ENCODE data around the gene CES1.
"Not testable (repeated sequence)": the region's sequence is repeated elsewhere in the genome, so short reads cannot be mapped to it uniquely, and the experiment has no call there.

Gene CES1

DNA sequence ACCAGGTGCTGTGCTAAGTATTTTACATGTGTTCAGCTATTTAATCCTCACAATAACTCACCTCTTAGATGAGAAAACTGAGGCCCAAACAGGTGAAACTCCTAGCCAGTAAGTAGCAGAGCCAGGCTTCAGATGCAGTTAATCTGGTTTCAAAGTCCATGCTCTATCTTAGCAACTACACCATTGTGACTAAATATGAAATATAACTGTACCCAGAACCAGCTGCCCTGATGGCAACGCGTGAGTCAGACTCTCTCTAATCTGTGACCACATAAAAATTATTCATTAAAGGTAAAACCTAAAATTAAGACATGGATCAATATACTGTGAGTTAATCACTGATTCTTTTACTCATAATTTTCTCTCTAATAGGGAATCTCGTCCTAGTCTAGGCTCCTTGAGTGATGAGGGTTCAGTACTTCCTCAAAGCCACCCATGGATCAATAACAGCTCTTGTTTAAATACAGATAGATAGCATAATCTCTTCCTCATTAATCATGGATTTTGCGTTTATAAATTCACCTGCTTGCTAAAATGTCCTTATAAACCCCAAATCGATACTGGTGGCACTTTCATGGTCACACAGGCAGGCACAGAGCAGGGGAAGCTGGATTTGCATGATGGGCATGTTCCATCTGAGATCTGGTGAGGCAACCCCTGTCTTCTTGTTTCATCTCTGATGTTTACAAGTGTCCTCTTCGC, 50.7 kb downstream of the CES1 start:
- DNase-seq, result not testable (repeated sequence)

DNA sequence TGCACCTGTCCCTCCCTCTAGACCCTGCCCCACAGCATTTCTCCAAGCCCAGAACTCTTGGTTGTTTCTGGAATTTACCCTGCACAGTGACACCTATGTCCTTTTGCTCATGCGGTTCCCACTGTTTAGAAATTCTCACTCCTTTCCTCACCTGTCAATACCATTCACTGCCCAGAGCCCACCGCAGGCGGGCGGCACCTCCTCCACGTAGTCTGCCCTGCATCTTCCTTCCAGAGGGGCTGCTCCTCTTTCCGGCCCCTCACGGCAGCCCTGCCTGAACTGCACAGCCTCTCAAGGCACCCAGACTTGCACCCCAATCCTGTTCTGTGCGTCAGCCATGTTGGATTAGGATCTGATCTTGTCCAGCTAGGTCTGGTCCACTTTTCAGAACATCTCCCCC, 51.4 kb downstream of the CES1 start:
- not testable (repeated sequence) for DNase-seq

- DNase-seq, result not testable (repeated sequence)
Observed at GRCh38 chr16:55780095-55780407, 52.8 kb downstream of the CES1 start.

- DNase-seq, result no peak
Observed at GRCh38 chr16:55779402-55780094, 53.3 kb downstream of the CES1 start.

DNA sequence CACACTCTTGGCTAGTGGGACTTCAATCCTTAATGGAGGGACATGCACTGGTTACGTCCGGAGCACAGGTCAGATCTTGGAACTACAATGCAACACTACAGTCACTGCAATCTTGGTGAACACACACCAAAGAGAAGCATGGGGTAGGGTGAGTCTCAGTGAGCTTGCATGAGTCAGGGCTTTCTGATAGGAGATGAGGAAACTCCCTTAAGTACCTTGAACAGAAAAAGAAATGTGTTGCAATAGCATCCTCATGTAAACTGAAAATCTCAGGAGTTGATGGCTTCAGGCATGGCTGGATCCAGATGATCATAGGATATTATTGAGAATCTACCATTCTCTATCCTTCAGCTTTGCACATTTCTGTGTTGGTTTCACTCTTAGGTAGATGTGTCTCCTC, 54.1 kb downstream of the CES1 start:
- no peak for DNase-seq

DNA sequence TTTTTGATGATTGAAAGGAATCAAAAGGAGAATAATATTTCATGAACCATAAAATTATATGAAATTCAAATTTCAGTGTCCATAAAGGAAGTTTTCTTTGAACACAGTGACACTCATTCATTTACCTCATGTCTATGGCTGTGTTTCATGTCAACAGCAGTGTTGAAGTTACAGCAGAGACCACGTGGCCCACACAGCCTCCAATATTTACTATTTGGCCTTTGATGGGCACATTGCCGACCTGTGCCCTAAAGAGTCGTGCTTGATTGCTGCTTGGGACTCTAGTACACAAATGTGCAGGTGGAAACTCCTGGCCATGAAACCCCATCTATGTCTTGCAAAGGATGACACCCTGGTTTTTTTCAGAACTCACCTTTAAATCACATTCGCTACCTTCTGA, 57.0 kb downstream of the CES1 start:
- DNase-seq, result no peak

GRCh38 chr16:55773859-55774549, 58.9 kb downstream of the CES1 start:
- DNase-seq, result no peak

DNA sequence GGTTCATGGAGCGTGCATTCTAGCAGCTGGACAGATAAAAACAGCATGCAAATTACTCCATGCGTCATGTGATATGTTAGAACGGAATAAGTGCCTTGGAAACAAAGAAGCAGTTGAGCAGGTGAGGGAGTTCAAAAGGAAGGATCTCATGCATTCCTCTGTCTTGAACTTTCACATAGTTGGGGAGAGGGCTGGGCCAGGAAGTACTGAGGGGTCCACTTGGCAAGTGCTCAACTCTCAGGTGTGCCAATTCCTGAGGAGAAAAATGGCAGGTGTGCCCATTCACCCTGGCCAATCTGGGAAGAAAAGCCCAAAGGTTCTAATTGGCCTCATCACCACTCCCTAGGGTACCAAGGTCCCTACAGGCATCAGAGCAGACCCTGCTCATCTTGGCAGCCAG, 67.7 kb downstream of the CES1 start:
- DNase-seq, result no peak

DNA sequence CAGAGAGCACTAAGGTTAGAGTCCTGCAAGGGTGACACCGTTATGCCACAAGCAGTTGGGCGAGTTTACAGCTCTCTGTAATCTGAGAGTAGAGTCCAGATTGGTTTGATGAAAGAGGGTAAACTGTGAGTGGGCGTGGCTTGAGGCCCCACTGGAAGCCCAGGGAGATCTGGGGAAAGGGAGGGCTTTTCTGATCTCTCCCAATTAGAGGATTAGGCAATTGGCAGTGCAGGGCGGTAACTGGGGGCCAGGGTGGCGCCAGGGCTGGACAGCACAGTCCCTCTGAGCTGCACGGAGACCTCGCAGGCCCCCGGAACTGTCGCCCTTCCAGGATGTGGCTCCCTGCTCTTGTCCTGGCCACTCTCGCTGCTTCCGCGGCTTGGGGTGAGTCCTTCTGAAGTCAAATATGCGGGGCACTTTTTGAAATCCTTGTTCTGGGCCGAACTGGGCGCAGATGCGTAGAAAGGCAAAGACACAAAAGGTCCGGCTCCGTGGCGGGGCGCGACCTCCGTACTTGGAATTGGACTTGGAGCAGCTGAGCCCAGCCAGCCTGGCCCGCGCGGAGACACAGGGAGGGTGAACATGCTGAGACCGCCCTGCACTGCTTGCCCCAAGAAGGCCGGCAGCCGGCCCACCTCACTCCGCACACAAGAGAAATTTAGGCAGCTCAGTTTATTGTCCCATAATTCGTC, 72.4 kb downstream of the CES1 start:
- DNase-seq, result peak; percentile 54

- not testable (repeated sequence) for DNase-seq
Observed at GRCh38 chr16:55759965-55760309, 73.0 kb downstream of the CES1 start.

- not testable (repeated sequence) for DNase-seq
Observed at GRCh38 chr16:55757595-55758527, 75.0 kb downstream of the CES1 start.

DNA sequence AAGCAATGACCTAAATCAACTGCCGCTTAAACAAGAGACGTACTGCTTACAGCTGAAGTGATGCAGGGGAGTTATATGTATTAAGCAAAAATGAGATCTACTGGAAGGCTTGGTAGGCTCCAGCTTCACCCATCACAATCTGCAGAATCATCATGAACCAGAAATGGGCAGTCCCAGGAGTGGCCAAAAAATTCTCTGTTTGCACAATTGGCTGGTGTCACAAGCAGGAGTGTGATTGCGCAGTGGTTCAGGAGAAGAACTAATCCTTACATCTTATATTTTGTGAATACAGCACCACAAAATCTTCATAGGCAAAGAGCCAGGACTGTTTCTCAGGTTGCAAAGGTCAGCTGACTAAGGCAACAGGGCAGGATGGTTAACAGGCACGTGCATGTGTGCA, 75.9 kb downstream of the CES1 start:
- DNase-seq, result no peak

DNA sequence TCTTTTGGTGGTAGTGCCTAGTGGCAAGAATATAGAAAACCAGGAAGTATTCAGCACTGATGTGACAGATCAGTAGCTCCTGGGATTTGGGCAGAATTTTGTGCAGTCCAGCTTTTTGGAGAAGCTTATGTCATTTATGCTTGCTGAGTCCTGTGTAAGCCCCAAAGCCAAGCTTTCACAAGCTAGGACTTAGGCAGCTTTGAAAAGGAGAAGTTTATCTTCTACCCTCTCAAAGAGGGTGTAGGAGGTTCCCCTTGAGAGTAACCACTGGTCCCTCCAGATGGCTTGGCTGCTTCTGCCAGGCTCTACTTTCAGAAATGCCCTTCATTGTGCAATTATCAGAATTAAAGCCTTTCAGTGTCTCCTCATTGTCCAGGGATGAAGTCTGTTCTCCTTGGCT, 78.8 kb downstream of the CES1 start:
- DNase-seq, result no peak

- not testable (repeated sequence) for DNase-seq
Observed at GRCh38 chr16:55753145-55753631, 79.7 kb downstream of the CES1 start.

Data from retina (tissue), 1 donor.